Cardiac fibroblast (primary cell): ENCODE measurements around the gene ITFG1.

ENCODE experiments used
- DNase-seq, 2 donors: peaks; one replicate each; pipeline versions ENCODE4 v3.0.0 to v3.0.0-alpha.2; 2010; ENCODE audit warnings: low read depth in 2 of 2
- H3K4me3 ChIP-seq, 2 donors: replicated peaks in 1 of 2; 1 replicate in 1 of 2; 2 replicates in 1 of 2; pipeline ENCODE4 v1.5.1; 2011; ENCODE audit warnings: low read depth in 2 of 2, low read length in 2 of 2, mild to moderate bottlenecking in 2 of 2, moderate library complexity in 1 of 2
- CTCF ChIP-seq: IDR thresholded peaks from one replicate; pipeline ENCODE4 v1.5.1; 2011; ENCODE audit warnings: low read depth, mild to moderate bottlenecking, low read length, inconsistent platforms

Gene ITFG1

GRCh38 chr16:47460711-47461597 is at the start of gene ITFG1, which contains the start of gene PHKB:
Gene ITFG1, minus strand, starts transcription at chr16:47461063. Its CDS starts 18 bp downstream, at chr16:47461045.
Gene PHKB, plus strand, starts transcription at chr16:47461331. Its CDS starts 20 bp downstream, at chr16:47461351.
- peak; percentile 25 for TF ChIP-seq CTCF
- peak; percentile 93 to 94 for DNase-seq
- H3K4me3 ChIP-seq: peak within 1 kb of the TSS; percentile 92 to 95

- DNase-seq: peak in 1 of 2 donors; percentile 2
- H3K4me3 ChIP-seq: no peak overlapping the region
- TF ChIP-seq CTCF: no peak
Observed at GRCh38 chr16:47507701-47508100, 46.8 kb upstream of the ITFG1 start.

- H3K4me3 ChIP-seq: no peak overlapping the region
- DNase-seq: no peak
- no peak for TF ChIP-seq CTCF
Observed at GRCh38 chr16:47506800-47507199, 45.9 kb upstream of the ITFG1 start.

GRCh38 chr16:47504599-47504998 is 43.7 kb upstream of the ITFG1 start:
- peak in 1 of 2 donors; percentile 27 for DNase-seq
- no peak overlapping the region for H3K4me3 ChIP-seq
- no peak for TF ChIP-seq CTCF

- no peak for TF ChIP-seq CTCF
- no peak overlapping the region for H3K4me3 ChIP-seq
- peak in 1 of 2 donors; percentile 41 for DNase-seq
Observed at GRCh38 chr16:47503936-47504335, 43.1 kb upstream of the ITFG1 start.

GRCh38 chr16:47499700-47500264 is 38.9 kb upstream of the ITFG1 start:
- H3K4me3 ChIP-seq: no peak overlapping the region
- TF ChIP-seq CTCF: no peak
- no peak for DNase-seq
